ENCODE data around the gene STARD13. TPM values are rescaled to one million over a fixed set of nuclear protein-coding genes. Genes with fewer than 3 reads are reported as not detected.
A peak's percentile ranks its signal among the peaks of the same experiment; 100 is the strongest.

The STARD13 gene
- total RNA-seq, 1 experiment from 2014 or later = 2.1 TPM

GRCh38 chr13:33265133-33265532, 20.4 kb downstream of the STARD13 start:
- Histone ChIP-seq H4K91ac (ENCODE audit: insufficient read length, low read depth, low read length) (no peak overlapping the region), H2BK120ac (ENCODE audit: low read depth, low read length, poor library complexity, severe bottlenecking) (no peak overlapping the region), H3K14ac (ENCODE audit: insufficient read depth, low read length) (no peak overlapping the region), H3K79me2 (ENCODE audit: insufficient read depth, low read length) (no peaks in the 10 kb centered on the region), H2BK12ac (ENCODE audit: insufficient read length, low read depth, low read length) (no peak overlapping the region), H4K5ac (ENCODE audit: insufficient read length, low read depth, low read length) (no peak overlapping the region), H3K18ac (ENCODE audit: insufficient read length, low read depth, low read length) (no peak overlapping the region), H3K56ac (ENCODE audit: insufficient read length, low read depth, low read length) (no peak overlapping the region), H3K9me3 (ENCODE audit: control insufficient read depth, low read depth, low read length) (no peaks in the 10 kb centered on the region), H3K4ac (ENCODE audit: low read depth, low read length) (no peak overlapping the region), H2BK5ac (ENCODE audit: insufficient read length, low read length) (no peak overlapping the region), H2AFZ (ENCODE audit: low read length) (no peak overlapping the region), H3K79me1 (ENCODE audit: insufficient read depth, low read depth, low read length, poor library complexity, severe bottlenecking) (no peaks in the 10 kb centered on the region), H3K4me1 (ENCODE audit: insufficient read depth, low read length) (peaks cover 4% of the 10 kb centered on the region; the same call in 1 of the 2 replicates), H3K27me3 (ENCODE audit: insufficient read depth, low read length) (no peaks in the 10 kb centered on the region), H3K9ac (ENCODE audit: extremely low read depth, insufficient read length, low read length) (no peak overlapping the region), H2AK5ac (ENCODE audit: insufficient read length, low read length) (no peak overlapping the region), H2BK20ac (ENCODE audit: low read depth, low read length, poor library complexity, severe bottlenecking) (no peak overlapping the region), H3K27ac (ENCODE audit: insufficient read length, low read depth, low read length) (no peak overlapping the region), H2BK15ac (ENCODE audit: low read depth, low read length) (no peak overlapping the region), H4K8ac (replicated peaks; ENCODE audit: insufficient read length, low read depth, low read length) (no peak overlapping the region), H4K20me1 (ENCODE audit: control insufficient read depth, insufficient read depth, insufficient read length) (no peaks in the 10 kb centered on the region), H3T11ph (ENCODE audit: low read length) (no peak overlapping the region), H3K23ac (ENCODE audit: insufficient read length, low read depth, low read length) (no peak overlapping the region), H3K4me2 (ENCODE audit: insufficient read depth, insufficient read length, low read length) (no peak overlapping the region), H3K23me2 (ENCODE audit: insufficient read length, low read depth, low read length, poor library complexity, severe bottlenecking) (no peaks in the 10 kb centered on the region)
- Mint-ChIP-seq H3K36me3 (ENCODE audit: insufficient read depth in 1 of 3, low read depth in 3 of 3) (peaks cover 0 to 1% (median 0%) of the 10 kb centered on the region in 3 experiments; a peak in 1 of 7 replicates), H3K9me3 (no peaks in the 10 kb centered on the region), H3K27ac (peak overlapping the region in 1 of 3 experiments; percentile 2; a peak in 1 of 7 replicates), H3K27me3 (ENCODE audit: low read depth) (no peaks in the 10 kb centered on the region), H3K4me3 (no peak overlapping the region), H3K4me1 (peaks cover 14 to 30% of the 10 kb centered on the region in 2 experiments)
- no peak for TF ChIP-seq CTCF (conservative IDR thresholded peaks at IDR 0.05)
- DNase-seq = no peak

Data from H9 (cell line).